T follicular helper cell (primary cell): ENCODE results near the gene DHX38.

Experiments
- DNase-seq: peaks from one replicate; pipeline ENCODE4 v3.0.0-alpha.2; 2020; ENCODE audit warnings: low read depth

Gene DHX38

GRCh38 chr16:72122308-72122707 lies 28.7 kb downstream of the DHX38 start:
- DNase-seq, result no peak

- no peak for DNase-seq
These were observed 29.3 kb downstream of the DHX38 start for GRCh38 chr16:72122916-72123315.

GRCh38 chr16:72123426-72123825 lies 29.8 kb downstream of the DHX38 start:
- no peak for DNase-seq

GRCh38 chr16:72124148-72124547 lies 30.5 kb downstream of the DHX38 start:
- DNase-seq, result no peak

- DNase-seq, result peak; percentile 19
These were observed 31.4 kb downstream of the DHX38 start for GRCh38 chr16:72124761-72125634.

- DNase-seq, result no peak
These were observed 32.2 kb downstream of the DHX38 start for GRCh38 chr16:72125635-72126428.

- DNase-seq, result no peak
These were observed 32.8 kb downstream of the DHX38 start for GRCh38 chr16:72126429-72126765.

- no peak for DNase-seq
These were observed 35.1 kb downstream of the DHX38 start for GRCh38 chr16:72128701-72129100.

GRCh38 chr16:72129976-72130656 lies 36.5 kb downstream of the DHX38 start:
- no peak for DNase-seq

- DNase-seq, result no peak
These were observed 37.4 kb downstream of the DHX38 start for GRCh38 chr16:72131036-72131435.

- no peak for DNase-seq
These were observed 39.1 kb downstream of the DHX38 start for GRCh38 chr16:72132726-72133125.

- no peak for DNase-seq
These were observed 40.9 kb downstream of the DHX38 start for GRCh38 chr16:72134507-72134906.

- no peak for DNase-seq
These were observed 43.9 kb downstream of the DHX38 start for GRCh38 chr16:72137380-72138063.

- no peak for DNase-seq
These were observed 44.5 kb downstream of the DHX38 start for GRCh38 chr16:72138064-72138572.

GRCh38 chr16:72139908-72140307 lies 46.3 kb downstream of the DHX38 start:
- no peak for DNase-seq

GRCh38 chr16:72142476-72142875 lies 48.8 kb downstream of the DHX38 start:
- no peak for DNase-seq

- DNase-seq, result no peak
These were observed 56.2 kb downstream of the DHX38 start for GRCh38 chr16:72149676-72150464.

GRCh38 chr16:72159386-72159785 lies 65.7 kb downstream of the DHX38 start:
- no peak for DNase-seq

- DNase-seq, result no peak
These were observed 66.2 kb downstream of the DHX38 start for GRCh38 chr16:72159801-72160200.

- no peak for DNase-seq
These were observed 68.6 kb downstream of the DHX38 start for GRCh38 chr16:72162105-72162692.
